ENCODE data around the gene AGBL5. TPM values are rescaled to one million over a fixed set of nuclear protein-coding genes. Genes with fewer than 3 reads are reported as not detected.
A peak's percentile ranks its signal among the peaks of the same experiment; 100 is the strongest.

The AGBL5 gene
- total and polyA plus RNA-seq, 2 of the 13 experiments (the other 11 are each of a cell fraction or from before 2014, with no cell fraction given), result 55.9 to 73.3 TPM

DNA sequence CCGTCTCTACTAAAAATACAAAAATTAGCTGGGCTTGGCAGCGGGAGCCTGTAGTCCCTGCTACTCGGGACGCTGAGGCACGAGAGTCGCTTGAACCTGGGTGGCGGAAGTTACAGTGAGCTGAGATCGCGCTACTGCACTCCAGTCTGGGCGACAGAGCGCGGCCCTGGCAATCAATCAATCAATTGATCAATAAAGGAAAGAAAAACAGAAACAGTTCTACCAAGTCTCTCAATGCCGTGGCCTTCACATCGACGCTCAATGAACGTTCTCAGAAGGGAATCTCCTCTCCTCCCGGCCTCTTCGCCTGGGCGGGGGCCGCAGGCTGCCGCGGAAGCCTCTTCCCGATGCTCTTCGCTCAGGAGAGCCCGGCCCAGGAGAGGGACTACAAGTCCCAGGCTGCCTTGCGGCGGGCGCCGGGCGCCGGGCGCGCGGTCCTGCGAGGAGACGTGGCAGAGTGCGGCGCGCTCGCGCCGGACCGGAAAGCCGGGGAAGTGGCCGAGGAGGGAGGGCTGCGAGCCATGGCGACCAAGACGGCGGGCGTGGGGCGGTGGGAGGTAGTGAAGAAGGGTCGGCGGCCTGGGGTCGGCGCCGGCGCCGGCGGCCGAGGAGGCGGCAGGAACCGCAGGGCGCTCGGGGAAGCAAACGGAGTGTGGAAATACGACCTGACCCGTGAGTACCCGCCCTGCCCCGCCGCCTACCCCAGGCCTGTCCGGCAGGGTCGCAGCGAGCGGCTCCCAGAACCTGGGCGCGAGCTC is 18.8 kb upstream of the AGBL5 start, which contains the start of gene TMEM214 (continued):
- no peak for TF ChIP-seq TBL1XR1 (IDR thresholded peaks at IDR 0.05; ENCODE audit: borderline replicate concordance, low read length, partially characterized antibody)
- TF ChIP-seq, protein P1, sequence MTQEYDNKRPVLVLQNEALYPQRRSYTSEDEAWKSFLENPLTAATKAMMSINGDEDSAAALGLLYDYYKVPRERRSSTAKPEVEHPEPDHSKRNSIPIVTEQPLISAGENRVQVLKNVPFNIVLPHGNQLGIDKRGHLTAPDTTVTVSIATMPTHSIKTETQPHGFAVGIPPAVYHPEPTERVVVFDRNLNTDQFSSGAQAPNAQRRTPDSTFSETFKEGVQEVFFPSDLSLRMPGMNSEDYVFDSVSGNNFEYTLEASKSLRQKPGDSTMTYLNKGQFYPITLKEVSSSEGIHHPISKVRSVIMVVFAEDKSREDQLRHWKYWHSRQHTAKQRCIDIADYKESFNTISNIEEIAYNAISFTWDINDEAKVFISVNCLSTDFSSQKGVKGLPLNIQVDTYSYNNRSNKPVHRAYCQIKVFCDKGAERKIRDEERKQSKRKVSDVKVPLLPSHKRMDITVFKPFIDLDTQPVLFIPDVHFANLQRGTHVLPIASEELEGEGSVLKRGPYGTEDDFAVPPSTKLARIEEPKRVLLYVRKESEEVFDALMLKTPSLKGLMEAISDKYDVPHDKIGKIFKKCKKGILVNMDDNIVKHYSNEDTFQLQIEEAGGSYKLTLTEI (CRISPR knock-in tag; conservative IDR thresholded peaks at IDR 0.05), result no peak
- TF ChIP-seq ZBTB38 (CRISPR knock-in tag; IDR thresholded peaks at IDR 0.05), result peak; percentile 73; the same call in 1 of the 2 replicates
- TF ChIP-seq RNF2 (conservative IDR thresholded peaks at IDR 0.05; ENCODE audit: low read depth), result 0 out of 2 replicates have a peak, but pooled peaks have one; percentile 30
- 0 out of 2 replicates have a peak, but pooled peaks have one; percentile 0 for TF ChIP-seq ZNF354B (CRISPR knock-in tag; IDR thresholded peaks at IDR 0.05)
- no peak for TF ChIP-seq ZNF468 (CRISPR knock-in tag; IDR thresholded peaks at IDR 0.05)
- no peak for TF ChIP-seq CBX5 (CRISPR knock-in tag; IDR thresholded peaks at IDR 0.05; ENCODE audit: borderline replicate concordance)
- TF ChIP-seq HOXA7 (CRISPR knock-in tag; IDR thresholded peaks at IDR 0.05), result no peak
- TF ChIP-seq JARID2 (CRISPR knock-in tag; IDR thresholded peaks at IDR 0.05; ENCODE audit: insufficient replicate concordance), result no peak
- TF ChIP-seq, protein P2, sequence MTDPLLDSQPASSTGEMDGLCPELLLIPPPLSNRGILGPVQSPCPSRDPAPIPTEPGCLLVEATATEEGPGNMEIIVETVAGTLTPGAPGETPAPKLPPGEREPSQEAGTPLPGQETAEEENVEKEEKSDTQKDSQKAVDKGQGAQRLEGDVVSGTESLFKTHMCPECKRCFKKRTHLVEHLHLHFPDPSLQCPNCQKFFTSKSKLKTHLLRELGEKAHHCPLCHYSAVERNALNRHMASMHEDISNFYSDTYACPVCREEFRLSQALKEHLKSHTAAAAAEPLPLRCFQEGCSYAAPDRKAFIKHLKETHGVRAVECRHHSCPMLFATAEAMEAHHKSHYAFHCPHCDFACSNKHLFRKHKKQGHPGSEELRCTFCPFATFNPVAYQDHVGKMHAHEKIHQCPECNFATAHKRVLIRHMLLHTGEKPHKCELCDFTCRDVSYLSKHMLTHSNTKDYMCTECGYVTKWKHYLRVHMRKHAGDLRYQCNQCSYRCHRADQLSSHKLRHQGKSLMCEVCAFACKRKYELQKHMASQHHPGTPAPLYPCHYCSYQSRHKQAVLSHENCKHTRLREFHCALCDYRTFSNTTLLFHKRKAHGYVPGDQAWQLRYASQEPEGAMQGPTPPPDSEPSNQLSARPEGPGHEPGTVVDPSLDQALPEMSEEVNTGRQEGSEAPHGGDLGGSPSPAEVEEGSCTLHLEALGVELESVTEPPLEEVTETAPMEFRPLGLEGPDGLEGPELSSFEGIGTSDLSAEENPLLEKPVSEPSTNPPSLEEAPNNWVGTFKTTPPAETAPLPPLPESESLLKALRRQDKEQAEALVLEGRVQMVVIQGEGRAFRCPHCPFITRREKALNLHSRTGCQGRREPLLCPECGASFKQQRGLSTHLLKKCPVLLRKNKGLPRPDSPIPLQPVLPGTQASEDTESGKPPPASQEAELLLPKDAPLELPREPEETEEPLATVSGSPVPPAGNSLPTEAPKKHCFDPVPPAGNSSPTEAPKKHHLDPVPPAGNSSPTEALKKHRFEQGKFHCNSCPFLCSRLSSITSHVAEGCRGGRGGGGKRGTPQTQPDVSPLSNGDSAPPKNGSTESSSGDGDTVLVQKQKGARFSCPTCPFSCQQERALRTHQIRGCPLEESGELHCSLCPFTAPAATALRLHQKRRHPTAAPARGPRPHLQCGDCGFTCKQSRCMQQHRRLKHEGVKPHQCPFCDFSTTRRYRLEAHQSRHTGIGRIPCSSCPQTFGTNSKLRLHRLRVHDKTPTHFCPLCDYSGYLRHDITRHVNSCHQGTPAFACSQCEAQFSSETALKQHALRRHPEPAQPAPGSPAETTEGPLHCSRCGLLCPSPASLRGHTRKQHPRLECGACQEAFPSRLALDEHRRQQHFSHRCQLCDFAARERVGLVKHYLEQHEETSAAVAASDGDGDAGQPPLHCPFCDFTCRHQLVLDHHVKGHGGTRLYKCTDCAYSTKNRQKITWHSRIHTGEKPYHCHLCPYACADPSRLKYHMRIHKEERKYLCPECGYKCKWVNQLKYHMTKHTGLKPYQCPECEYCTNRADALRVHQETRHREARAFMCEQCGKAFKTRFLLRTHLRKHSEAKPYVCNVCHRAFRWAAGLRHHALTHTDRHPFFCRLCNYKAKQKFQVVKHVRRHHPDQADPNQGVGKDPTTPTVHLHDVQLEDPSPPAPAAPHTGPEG (CRISPR knock-in tag; IDR thresholded peaks at IDR 0.05), result 0 out of 2 replicates have a peak, but pooled peaks have one; percentile 27
- TF ChIP-seq HHEX (CRISPR knock-in tag; IDR thresholded peaks at IDR 0.05), result no peak
- no peak for TF ChIP-seq ZNF292 (CRISPR knock-in tag; IDR thresholded peaks at IDR 0.05; ENCODE audit: borderline replicate concordance, low read depth)
- TF ChIP-seq, protein P3, sequence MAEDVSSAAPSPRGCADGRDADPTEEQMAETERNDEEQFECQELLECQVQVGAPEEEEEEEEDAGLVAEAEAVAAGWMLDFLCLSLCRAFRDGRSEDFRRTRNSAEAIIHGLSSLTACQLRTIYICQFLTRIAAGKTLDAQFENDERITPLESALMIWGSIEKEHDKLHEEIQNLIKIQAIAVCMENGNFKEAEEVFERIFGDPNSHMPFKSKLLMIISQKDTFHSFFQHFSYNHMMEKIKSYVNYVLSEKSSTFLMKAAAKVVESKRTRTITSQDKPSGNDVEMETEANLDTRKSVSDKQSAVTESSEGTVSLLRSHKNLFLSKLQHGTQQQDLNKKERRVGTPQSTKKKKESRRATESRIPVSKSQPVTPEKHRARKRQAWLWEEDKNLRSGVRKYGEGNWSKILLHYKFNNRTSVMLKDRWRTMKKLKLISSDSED (CRISPR knock-in tag; IDR thresholded peaks at IDR 0.05), result no peak
- TF ChIP-seq, protein P4, sequence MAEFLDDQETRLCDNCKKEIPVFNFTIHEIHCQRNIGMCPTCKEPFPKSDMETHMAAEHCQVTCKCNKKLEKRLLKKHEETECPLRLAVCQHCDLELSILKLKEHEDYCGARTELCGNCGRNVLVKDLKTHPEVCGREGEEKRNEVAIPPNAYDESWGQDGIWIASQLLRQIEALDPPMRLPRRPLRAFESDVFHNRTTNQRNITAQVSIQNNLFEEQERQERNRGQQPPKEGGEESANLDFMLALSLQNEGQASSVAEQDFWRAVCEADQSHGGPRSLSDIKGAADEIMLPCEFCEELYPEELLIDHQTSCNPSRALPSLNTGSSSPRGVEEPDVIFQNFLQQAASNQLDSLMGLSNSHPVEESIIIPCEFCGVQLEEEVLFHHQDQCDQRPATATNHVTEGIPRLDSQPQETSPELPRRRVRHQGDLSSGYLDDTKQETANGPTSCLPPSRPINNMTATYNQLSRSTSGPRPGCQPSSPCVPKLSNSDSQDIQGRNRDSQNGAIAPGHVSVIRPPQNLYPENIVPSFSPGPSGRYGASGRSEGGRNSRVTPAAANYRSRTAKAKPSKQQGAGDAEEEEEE (CRISPR knock-in tag; IDR thresholded peaks at IDR 0.05; ENCODE audit: borderline replicate concordance), result no peak
- TF ChIP-seq HIVEP1 (CRISPR knock-in tag; IDR thresholded peaks at IDR 0.05), result no peak; the same call in 1 of the 2 replicates

All from HepG2 (cell line).